ENCODE data around the gene CD248.

- no peak for TF ChIP-seq CTCF (IDR thresholded peaks at IDR 0.05)
- no peak for TF ChIP-seq POLR2A (IDR thresholded peaks at IDR 0.05)
These were observed 35.8 kb downstream of the CD248 start for GRCh38 chr11:66281001-66281400.

Data from heart left ventricle (tissue), 13 donors.